ENCODE results near the gene CEP170B. TPM values are rescaled to one million over a fixed set of nuclear protein-coding genes. Genes with fewer than 3 reads are reported as not detected.
"Not testable (repeated sequence)": the region's sequence is repeated elsewhere in the genome, so short reads cannot be mapped to it uniquely, and the experiment has no call there.

CEP170B gene
- total RNA-seq, 4 donors from 2014 or later: 1.2 to 28.8 (median 8.3) TPM

DNA sequence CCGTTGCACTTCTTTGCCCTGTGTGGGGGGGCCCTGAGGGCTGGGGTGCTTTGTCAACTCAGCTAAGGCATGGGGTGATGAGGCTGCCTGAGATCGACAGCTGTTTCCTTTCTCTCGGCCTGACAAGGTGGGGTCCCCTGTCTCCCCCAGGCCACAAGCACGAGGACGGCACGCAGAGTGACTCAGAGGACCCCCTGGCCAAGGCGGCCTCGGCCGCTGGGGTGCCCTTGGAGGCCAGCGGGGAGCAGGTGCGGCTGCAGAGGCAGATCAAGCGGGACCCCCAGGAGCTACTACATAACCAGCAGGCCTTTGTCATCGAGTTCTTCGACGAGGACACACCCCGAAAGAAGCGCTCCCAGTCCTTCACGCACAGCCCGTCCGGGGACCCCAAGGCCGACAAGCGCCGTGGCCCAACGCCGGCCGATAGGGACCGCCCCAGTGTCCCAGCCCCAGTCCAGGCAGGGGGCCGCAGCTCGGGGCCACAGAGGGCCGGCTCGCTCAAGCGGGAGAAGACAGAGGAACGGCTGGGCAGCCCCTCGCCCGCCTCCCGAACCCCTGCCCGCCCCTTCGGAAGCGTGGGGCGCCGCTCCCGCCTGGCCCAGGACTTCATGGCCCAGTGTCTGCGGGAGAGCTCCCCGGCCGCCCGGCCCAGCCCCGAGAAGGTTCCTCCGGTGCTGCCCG is 18.8 kb downstream of the CEP170B start:
- TF ChIP-seq, protein P1, sequence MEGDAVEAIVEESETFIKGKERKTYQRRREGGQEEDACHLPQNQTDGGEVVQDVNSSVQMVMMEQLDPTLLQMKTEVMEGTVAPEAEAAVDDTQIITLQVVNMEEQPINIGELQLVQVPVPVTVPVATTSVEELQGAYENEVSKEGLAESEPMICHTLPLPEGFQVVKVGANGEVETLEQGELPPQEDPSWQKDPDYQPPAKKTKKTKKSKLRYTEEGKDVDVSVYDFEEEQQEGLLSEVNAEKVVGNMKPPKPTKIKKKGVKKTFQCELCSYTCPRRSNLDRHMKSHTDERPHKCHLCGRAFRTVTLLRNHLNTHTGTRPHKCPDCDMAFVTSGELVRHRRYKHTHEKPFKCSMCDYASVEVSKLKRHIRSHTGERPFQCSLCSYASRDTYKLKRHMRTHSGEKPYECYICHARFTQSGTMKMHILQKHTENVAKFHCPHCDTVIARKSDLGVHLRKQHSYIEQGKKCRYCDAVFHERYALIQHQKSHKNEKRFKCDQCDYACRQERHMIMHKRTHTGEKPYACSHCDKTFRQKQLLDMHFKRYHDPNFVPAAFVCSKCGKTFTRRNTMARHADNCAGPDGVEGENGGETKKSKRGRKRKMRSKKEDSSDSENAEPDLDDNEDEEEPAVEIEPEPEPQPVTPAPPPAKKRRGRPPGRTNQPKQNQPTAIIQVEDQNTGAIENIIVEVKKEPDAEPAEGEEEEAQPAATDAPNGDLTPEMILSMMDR (IDR thresholded peaks at IDR 0.05): no peak
- no peaks in the 10 kb centered on the region for H3K36me3 ChIP-seq
- no peaks in the 10 kb centered on the region for H3K27me3 ChIP-seq
- DNase-seq: peak in 1 of 2 donors; percentile 10
- no peak overlapping the region for H3K27ac ChIP-seq
- no peaks in the 10 kb centered on the region for H3K4me1 ChIP-seq
- intact Hi-C loops (cut with DNase I; ENCODE audit: low total_unique reads): no loop called here
- no peaks in the 10 kb centered on the region for H3K9me3 ChIP-seq
- H3K4me3 ChIP-seq: no peak overlapping the region

DNA sequence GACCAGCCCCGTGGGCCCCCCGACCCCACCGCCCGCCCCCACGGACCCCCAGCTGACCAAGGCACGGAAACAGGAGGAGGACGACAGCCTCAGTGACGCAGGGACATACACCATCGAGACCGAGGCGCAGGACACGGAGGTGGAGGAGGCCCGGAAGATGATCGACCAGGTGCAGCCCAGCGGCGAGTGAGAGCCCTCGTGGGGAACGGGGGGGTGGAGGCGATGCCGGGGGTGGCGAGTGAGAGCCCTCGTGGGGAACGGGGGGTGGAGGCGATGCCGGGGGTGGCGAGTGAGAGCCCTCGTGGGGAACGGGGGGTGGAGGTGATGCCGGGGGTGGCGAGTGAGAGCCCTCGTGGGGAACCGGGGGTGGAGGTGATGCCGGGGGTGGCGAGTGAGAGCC is 19.3 kb downstream of the CEP170B start:
- H3K36me3 ChIP-seq; H3K27me3 ChIP-seq; H3K4me3 ChIP-seq; H3K4me1 ChIP-seq; H3K27ac ChIP-seq; intact Hi-C loops (cut with DNase I; ENCODE audit: low total_unique reads); DNase-seq; H3K9me3 ChIP-seq: not testable (repeated sequence)

DNA sequence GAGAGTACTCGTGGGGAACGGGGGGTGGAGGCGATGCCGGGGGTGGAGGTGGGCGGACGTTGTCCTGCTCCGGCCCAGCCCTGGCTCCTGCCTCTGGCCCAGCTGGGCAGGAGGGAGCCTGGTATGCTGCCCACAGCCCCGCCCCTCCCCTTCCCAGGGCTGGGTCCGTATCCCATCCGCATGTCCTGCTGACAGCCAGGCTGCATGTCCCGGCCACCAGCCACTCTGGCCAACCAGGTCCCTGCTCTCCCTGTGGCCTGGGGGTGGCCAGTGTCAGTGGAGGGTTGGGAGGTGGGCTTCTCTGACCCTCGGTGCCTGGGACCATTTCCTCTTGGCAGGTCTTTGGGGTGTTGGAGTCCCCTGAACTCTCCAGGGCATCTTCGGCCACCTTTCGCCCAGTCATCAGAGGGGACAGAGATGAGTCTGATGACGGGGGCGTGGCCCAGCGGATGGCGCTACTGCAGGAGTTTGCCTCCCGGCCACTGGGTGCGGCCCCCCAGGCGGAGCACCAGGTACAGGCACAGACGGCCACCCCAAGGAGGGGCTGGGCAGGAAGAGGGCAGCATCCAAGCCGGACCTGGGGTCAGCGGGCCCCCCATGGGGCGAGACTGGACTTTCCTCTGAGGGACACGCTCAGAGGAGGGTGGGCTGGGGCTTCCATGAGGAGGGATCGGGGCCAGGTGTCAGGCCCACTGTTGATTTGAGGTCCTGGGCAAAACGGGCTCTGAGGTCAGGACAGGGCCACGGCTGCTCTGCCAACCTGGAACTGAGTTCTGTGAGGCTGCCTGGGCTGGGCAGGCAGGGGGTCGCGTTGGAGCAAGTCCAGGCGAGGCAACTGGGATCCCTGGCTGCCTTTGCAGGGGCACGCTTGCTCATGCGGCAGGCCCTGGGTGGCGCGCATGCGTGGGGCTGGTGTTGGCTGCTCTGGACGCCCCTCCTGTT is 20.2 kb downstream of the CEP170B start:
- Histone ChIP-seq H3K36me3 (no peaks in the 10 kb centered on the region), H3K9me3 (no peaks in the 10 kb centered on the region), H3K4me3 (no peak overlapping the region), H3K4me1 (no peaks in the 10 kb centered on the region), H3K27me3 (no peaks in the 10 kb centered on the region), H3K27ac (no peak overlapping the region)
- intact Hi-C loops (cut with DNase I; ENCODE audit: low total_unique reads): no loop called here
- peak; percentile 13 to 14 for DNase-seq
- TF ChIP-seq, protein P1 (IDR thresholded peaks at IDR 0.05): no peak
- no peak for TF ChIP-seq POLR2A (IDR thresholded peaks at IDR 0.05)

DNA sequence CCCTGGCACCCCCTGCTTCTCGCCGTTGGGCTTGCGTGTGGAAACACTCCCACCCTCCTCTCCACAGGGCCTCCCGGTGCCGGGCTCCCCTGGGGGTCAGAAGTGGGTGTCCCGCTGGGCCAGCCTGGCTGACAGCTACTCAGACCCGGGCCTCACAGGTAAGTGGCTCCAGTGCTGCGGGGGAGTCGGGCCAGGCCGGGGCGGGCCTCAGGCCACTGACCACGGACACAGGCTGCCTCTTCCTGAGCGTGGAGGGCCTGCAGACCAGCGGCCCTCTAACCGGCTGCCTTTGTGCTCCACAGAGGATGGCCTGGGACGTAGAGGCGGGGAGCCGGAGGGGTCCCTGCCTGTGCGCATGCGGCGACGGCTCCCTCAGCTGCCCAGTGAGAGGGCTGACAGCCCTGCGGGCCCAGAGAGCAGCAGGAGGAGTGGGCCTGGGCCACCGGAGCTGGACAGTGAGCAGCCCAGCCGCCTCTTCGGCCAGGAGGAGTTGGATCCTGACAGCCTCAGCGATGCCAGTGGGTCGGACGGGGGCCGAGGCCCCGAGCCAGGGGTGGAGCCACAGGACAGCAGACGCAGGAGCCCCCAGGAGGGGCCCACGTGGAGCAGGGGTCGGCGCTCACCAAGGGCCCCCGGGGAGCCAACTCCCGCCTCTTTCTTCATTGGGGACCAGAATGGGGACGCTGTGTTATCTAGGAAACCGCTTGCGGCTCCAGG is 21.1 kb downstream of the CEP170B start:
- H3K27me3 ChIP-seq: no peaks in the 10 kb centered on the region
- intact Hi-C loops (cut with DNase I; ENCODE audit: low total_unique reads): no loop called here
- no peaks in the 10 kb centered on the region for H3K36me3 ChIP-seq
- H3K4me3 ChIP-seq: no peak overlapping the region
- H3K27ac ChIP-seq: no peak overlapping the region
- no peaks in the 10 kb centered on the region for H3K9me3 ChIP-seq
- H3K4me1 ChIP-seq: no peaks in the 10 kb centered on the region
- DNase-seq: peak in 1 of 2 donors; percentile 9
- TF ChIP-seq POLR2A (IDR thresholded peaks at IDR 0.05): no peak
- TF ChIP-seq, protein P1 (IDR thresholded peaks at IDR 0.05): no peak

DNA sequence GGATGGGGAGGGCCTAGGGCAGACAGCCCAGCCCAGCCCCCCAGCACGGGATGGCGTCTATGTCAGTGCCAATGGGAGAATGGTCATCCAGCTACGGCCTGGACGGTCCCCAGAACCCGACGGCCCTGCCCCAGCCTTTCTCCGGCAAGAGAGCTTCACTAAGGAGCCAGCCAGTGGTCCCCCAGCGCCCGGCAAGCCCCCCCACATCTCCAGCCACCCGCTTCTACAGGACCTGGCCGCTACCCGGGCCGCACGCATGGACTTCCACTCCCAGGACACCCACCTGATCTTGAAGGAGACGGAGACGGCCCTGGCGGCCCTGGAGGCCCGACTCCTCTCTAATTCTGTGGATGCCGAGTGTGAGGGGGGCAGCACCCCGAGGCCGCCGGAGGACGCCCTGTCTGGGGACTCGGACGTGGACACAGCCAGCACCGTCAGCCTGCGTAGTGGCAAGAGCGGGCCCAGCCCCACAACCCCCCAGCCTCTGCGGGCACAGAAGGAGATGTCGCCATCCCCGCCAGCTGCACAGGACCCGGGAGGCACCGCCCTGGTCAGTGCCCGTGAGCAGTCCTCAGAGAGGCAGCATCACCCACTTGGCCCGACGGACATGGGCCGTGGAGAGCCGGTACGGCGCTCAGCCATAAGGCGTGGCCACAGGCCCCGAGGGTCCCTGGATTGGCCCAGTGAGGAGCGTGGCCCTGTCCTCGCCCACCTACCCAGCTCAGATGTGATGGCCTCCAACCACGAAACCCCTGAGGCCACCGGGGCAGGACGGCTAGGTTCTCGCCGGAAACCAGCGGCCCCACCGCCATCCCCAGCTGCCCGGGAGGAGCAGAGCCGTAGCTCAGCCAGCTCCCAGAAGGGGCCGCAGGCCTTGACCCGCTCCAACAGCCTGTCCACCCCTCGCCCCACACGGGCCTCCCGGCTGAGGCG is 21.9 kb downstream of the CEP170B start:
- no peaks in the 10 kb centered on the region for H3K9me3 ChIP-seq
- no peaks in the 10 kb centered on the region for H3K27me3 ChIP-seq
- TF ChIP-seq, protein P1 (IDR thresholded peaks at IDR 0.05): no peak
- TF ChIP-seq POLR2A (IDR thresholded peaks at IDR 0.05): no peak
- H3K27ac ChIP-seq: no peak overlapping the region
- H3K4me1 ChIP-seq: no peaks in the 10 kb centered on the region
- H3K4me3 ChIP-seq: no peak overlapping the region
- intact Hi-C loops (cut with DNase I; ENCODE audit: low total_unique reads): no loop called here
- no peaks in the 10 kb centered on the region for H3K36me3 ChIP-seq
- DNase-seq: peak; percentile 14

All from uterus (tissue), 4 donors.